ENCODE results near the gene CHIC2.

CHIC2 gene

GRCh38 chr4:54014666-54015160, 49.7 kb downstream of the CHIC2 start:
- H3K4me3 ChIP-seq (ENCODE audit: low read depth, low read length): no peak overlapping the region

GRCh38 chr4:54011201-54011600, 53.2 kb downstream of the CHIC2 start:
- no peak overlapping the region for H3K4me3 ChIP-seq (ENCODE audit: low read depth, low read length)

- H3K4me3 ChIP-seq (ENCODE audit: low read depth, low read length): no peak overlapping the region
These were observed 57.6 kb downstream of the CHIC2 start for GRCh38 chr4:54006755-54007154.

GRCh38 chr4:54005475-54005874, 58.9 kb downstream of the CHIC2 start:
- no peak overlapping the region for H3K4me3 ChIP-seq (ENCODE audit: low read depth, low read length)

GRCh38 chr4:54004463-54004862, 59.9 kb downstream of the CHIC2 start:
- no peak overlapping the region for H3K4me3 ChIP-seq (ENCODE audit: low read depth, low read length)

GRCh38 chr4:54001668-54002365, 62.6 kb downstream of the CHIC2 start:
- H3K4me3 ChIP-seq (ENCODE audit: low read depth, low read length): no peak overlapping the region

- H3K4me3 ChIP-seq (ENCODE audit: low read depth, low read length): no peak overlapping the region
These were observed 66.5 kb downstream of the CHIC2 start for GRCh38 chr4:53997898-53998297.

- H3K4me3 ChIP-seq (ENCODE audit: low read depth, low read length): no peak overlapping the region
These were observed 69.9 kb downstream of the CHIC2 start for GRCh38 chr4:53994382-53995102.

- no peak overlapping the region for H3K4me3 ChIP-seq (ENCODE audit: low read depth, low read length)
These were observed 71.6 kb downstream of the CHIC2 start for GRCh38 chr4:53992785-53993184.

GRCh38 chr4:53991821-53992220, 72.6 kb downstream of the CHIC2 start:
- no peak overlapping the region for H3K4me3 ChIP-seq (ENCODE audit: low read depth, low read length)

GRCh38 chr4:53990641-53991040, 73.8 kb downstream of the CHIC2 start:
- no peak overlapping the region for H3K4me3 ChIP-seq (ENCODE audit: low read depth, low read length)

GRCh38 chr4:53987761-53988171, 76.6 kb downstream of the CHIC2 start:
- no peak overlapping the region for H3K4me3 ChIP-seq (ENCODE audit: low read depth, low read length)

GRCh38 chr4:53986062-53986461, 78.3 kb downstream of the CHIC2 start:
- H3K4me3 ChIP-seq (ENCODE audit: low read depth, low read length): no peak overlapping the region

- H3K4me3 ChIP-seq (ENCODE audit: low read depth, low read length): no peak overlapping the region
These were observed 82.8 kb downstream of the CHIC2 start for GRCh38 chr4:53981567-53981966.

- H3K4me3 ChIP-seq (ENCODE audit: low read depth, low read length): no peak overlapping the region
These were observed 83.3 kb downstream of the CHIC2 start for GRCh38 chr4:53981066-53981465.

- no peak overlapping the region for H3K4me3 ChIP-seq (ENCODE audit: low read depth, low read length)
These were observed 89.8 kb downstream of the CHIC2 start for GRCh38 chr4:53974561-53974960.

- H3K4me3 ChIP-seq (ENCODE audit: low read depth, low read length): no peak overlapping the region
These were observed 96.4 kb downstream of the CHIC2 start for GRCh38 chr4:53967986-53968385.

- H3K4me3 ChIP-seq (ENCODE audit: low read depth, low read length): no peak overlapping the region
These were observed 100.6 kb downstream of the CHIC2 start for GRCh38 chr4:53963781-53964180.

- H3K4me3 ChIP-seq (ENCODE audit: low read depth, low read length): no peak overlapping the region
These were observed 101.1 kb downstream of the CHIC2 start for GRCh38 chr4:53963336-53963735.

GRCh38 chr4:53962516-53963225, 101.7 kb downstream of the CHIC2 start:
- no peak overlapping the region for H3K4me3 ChIP-seq (ENCODE audit: low read depth, low read length)

- no peak overlapping the region for H3K4me3 ChIP-seq (ENCODE audit: low read depth, low read length)
These were observed 103.1 kb downstream of the CHIC2 start for GRCh38 chr4:53961351-53961750.

GRCh38 chr4:53960843-53961242, 103.6 kb downstream of the CHIC2 start:
- H3K4me3 ChIP-seq (ENCODE audit: low read depth, low read length): no peak overlapping the region
